Measurements from ENCODE around the gene PAOX. TPM values are rescaled to one million over a fixed set of nuclear protein-coding genes. Genes with fewer than 3 reads are reported as not detected.
A peak's percentile ranks its signal among the peaks of the same experiment; 100 is the strongest.

The PAOX gene
- 1 to 10 TPM; 2.1 to 7.3 (median 3.4) TPM for total RNA-seq
- polyA plus RNA-seq: 1 to 10 TPM; 2.9 to 4.7 TPM
- long read RNA-seq, donor 1, partial matches to known transcripts: 2 of 7 reads
- long read RNA-seq, donor 1, other reads (novel, unspliced or antisense): 1 of 7 reads
- long read RNA-seq, donor 2, partial matches to known transcripts: 1 of 2 reads
- long read RNA-seq, donor 2, other reads (novel, unspliced or antisense): 1 of 2 reads
- long read RNA-seq, donor 3, transcript PAOX-201 (7 exons, 1,858 nt): major isoform, 9 of 16 reads
- long read RNA-seq, donor 3, partial matches to known transcripts: 4 of 16 reads
- long read RNA-seq, donor 3, other reads (novel, unspliced or antisense): 2 of 16 reads

DNA sequence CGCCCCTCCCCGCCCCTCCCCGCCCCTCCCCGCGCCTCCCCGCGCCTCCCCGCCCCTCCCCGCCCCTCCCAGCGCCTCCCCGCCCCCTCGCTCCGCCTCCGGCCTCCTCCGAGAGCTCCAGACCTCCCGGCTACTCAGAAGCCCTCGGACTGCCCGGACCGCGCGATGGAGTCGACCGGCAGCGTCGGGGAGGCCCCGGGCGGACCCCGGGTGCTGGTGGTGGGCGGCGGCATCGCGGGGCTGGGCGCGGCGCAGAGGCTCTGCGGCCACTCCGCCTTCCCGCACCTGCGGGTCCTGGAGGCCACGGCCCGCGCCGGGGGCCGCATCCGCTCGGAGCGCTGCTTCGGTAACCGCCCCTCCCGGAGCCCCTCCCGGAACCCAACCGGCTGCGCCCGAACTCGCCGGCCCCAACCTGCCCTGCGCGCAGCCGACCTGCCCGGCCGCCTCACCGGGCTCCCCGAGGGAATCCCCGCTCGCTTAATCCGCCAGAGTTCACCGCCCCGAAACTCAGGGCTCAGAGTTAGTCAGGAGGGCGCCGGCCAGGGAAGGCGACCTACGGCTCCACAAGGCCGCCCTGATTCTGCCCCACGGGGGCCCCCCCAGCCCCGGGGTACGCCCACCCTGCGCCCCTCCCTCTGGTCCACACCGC lies at the start of gene PAOX:
PAOX (plus strand) TSS at position 111 of the 649 bp plus-strand sequence; CDS start at position 166, 55 bp downstream.
- Histone ChIP-seq H3K4me3 (peak within 1 kb of the TSS; percentile 68 to 99 (median 92)), H3K27ac (peak within 1 kb of the TSS; percentile 54 to 88 (median 81)), H3K9me3 (no peaks in the 10 kb centered on the region), H3K4me1 (peaks cover 0 to 27% (median 13%) of the 10 kb centered on the region in 12 donors), H3K36me3 (peaks cover 0 to 7% (median 0%) of the 10 kb centered on the region in 9 donors), H3K27me3 (no peaks in the 10 kb centered on the region)
- ATAC-seq (peak; percentile 22 to 74 (median 68)), DNase-seq (peak; percentile 78 to 90 (median 83))
- intact Hi-C loops (cut with DNase I): loop anchor here in 1 of 10 donors (5.0 kb wide), 1 partner anchor 72 kb away; the partner anchor contains the start of genes TUBGCP2 and ZNF511
- WGBS, 4 donors: 5 to 12% (median 5%) methylated on average over 16 to 67 of the region's 78 CpGs
- TF ChIP-seq, protein P1, sequence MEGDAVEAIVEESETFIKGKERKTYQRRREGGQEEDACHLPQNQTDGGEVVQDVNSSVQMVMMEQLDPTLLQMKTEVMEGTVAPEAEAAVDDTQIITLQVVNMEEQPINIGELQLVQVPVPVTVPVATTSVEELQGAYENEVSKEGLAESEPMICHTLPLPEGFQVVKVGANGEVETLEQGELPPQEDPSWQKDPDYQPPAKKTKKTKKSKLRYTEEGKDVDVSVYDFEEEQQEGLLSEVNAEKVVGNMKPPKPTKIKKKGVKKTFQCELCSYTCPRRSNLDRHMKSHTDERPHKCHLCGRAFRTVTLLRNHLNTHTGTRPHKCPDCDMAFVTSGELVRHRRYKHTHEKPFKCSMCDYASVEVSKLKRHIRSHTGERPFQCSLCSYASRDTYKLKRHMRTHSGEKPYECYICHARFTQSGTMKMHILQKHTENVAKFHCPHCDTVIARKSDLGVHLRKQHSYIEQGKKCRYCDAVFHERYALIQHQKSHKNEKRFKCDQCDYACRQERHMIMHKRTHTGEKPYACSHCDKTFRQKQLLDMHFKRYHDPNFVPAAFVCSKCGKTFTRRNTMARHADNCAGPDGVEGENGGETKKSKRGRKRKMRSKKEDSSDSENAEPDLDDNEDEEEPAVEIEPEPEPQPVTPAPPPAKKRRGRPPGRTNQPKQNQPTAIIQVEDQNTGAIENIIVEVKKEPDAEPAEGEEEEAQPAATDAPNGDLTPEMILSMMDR (IDR thresholded peaks at IDR 0.05): no peak
- peak in 1 of 2 donors; percentile 21 for TF ChIP-seq POLR2A (IDR thresholded peaks at IDR 0.05)

DNA sequence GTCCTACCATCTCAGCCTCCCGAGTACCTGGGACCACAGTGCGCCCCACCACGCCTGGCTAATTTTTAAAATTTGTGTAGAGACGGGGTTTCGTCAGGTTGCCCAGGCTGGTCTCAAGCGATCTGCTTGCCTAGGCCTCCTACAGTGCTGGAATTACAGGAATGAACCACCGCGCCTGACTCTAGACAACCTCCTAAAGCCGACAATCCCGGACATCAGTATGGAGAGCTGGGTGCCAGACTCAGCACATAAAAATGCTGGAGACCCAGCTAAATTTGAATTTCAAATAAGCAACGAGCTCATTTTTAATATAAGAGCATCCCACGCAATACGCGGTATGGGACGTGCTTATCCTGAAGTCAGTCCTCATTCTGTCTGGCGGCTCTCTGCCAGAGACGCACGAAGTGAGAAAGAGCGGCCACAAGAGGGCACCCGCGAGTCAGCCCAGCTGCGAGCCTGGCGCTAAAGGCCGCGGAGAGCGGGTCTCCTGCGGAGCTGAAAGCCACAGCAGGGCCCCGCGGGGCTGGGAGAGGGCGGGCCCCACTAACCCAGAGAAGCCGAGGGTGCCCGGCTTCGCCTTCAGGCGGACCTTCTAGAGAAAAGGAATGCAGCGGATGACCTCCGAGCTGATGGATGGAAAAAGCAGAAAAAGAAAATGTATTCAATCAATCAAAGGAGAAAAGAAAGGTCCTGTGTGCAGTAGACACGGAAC lies 49.4 kb upstream of the PAOX start:
- no peak for TF ChIP-seq POLR2A (IDR thresholded peaks at IDR 0.05)
- TF ChIP-seq, protein P1 (IDR thresholded peaks at IDR 0.05): peak; percentile 89 to 99 (median 97)
- no peak overlapping the region for H3K27ac ChIP-seq
- peaks cover 46 to 81% (median 68%) of the 10 kb centered on the region in 9 donors for H3K27me3 ChIP-seq
- DNase-seq (peak; percentile 78 to 93 (median 87)), ATAC-seq (peak; percentile 71 to 86 (median 82))
- H3K4me1 ChIP-seq: peaks cover 0 to 25% (median 14%) of the 10 kb centered on the region in 12 donors
- 8 to 10% (median 9%) methylated on average over 37 of the region's 37 CpGs for WGBS, 4 donors
- H3K9me3 ChIP-seq: no peaks in the 10 kb centered on the region
- H3K4me3 ChIP-seq: peak overlapping the region in 9 of 12 donors; percentile 18 to 37 (median 30)
- intact Hi-C loops (cut with DNase I): loop anchor here (1.0 to 10.0 kb wide), 8 partner anchors 185 to 279 kb away; partner anchors contain the start of gene CYP2E1 (in 1 of the 10)
- no peaks in the 10 kb centered on the region for H3K36me3 ChIP-seq

DNA sequence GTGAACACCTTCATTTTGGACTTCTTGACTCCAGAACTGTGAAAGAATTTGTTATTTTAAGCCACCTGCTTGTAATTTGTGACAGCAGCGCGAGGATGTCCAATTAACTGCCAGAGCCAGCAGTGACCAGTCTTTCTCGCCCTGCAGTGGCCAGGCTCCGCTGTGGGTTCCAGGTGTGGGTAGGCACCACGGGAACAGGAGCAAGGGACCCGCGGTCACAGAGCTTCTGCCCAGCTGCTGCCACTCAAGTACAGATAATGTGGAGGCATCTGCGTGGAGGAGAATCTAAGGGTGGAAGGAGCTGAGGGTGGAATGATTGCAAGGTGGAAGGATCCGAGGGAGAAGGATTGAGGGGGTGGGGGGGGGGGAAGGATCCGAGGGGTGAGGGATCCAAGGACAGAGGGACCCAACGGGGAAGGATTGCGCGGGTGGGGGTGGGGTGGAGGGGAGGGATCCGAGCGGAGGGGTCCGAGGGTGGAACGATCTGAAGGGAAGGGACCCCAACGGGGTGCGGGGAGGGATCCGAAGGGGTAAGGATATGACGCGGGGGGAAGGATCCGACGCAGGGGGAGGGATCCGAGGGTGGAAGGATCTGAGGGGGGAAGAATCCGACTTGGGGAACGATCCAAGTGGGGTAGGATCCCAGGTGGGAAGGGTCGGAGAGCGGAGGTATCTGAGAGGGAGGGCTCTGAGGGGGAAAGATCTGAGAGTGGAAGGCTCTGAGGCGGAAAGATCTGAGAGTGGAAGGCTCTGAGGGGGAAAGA lies 45.9 kb upstream of the PAOX start:
- no peak for ATAC-seq
- Histone ChIP-seq H3K4me3 (no peak overlapping the region), H3K36me3 (no peaks in the 10 kb centered on the region), H3K27me3 (peaks cover 38 to 81% (median 65%) of the 10 kb centered on the region in 9 donors), H3K4me1 (peaks cover 5 to 32% (median 19%) of the 10 kb centered on the region in 12 donors), H3K9me3 (no peaks in the 10 kb centered on the region), H3K27ac (no peak overlapping the region)
- no peak for DNase-seq
- TF ChIP-seq POLR2A (IDR thresholded peaks at IDR 0.05): no peak
- TF ChIP-seq, protein P1 (IDR thresholded peaks at IDR 0.05): no peak
- intact Hi-C loops (cut with DNase I): loop anchor here in 1 of 10 donors (10.0 kb wide), 1 partner anchor 182 kb away; no protein-coding TSS in a partner anchor
- 76 to 81% (median 80%) methylated on average over 30 of the region's 30 CpGs for WGBS, 4 donors
